ENCODE data around the gene TSPAN18. TPM values are rescaled to one million over a fixed set of nuclear protein-coding genes. Genes with fewer than 3 reads are reported as not detected.

TSPAN18 gene
- total and polyA plus RNA-seq, 2 of the 8 experiments (the other 6 are each of a cell fraction or from before 2014, with no cell fraction given): 5.2 to 10.2 TPM

DNA sequence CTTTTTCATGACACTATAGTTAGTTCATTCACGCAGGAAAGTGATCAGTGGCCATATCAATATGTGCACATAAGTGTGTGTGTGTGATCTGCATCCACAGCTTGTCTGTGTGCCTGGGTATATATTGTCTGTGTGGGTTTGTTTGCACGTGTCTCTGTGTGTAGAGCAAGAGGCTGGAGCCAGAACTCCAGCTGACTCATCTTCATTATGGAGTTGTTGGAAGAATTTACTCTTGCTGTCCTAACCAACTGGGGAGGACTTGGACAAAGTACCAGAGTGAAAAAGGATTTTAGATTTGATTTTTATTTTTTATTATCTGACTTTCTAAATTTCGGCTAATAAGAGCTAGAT lies 160.0 kb downstream of the TSPAN18 start:
- FAIRE-seq (no peak), DNase-seq (ENCODE audit: low read depth in 1 of 2, low spot score in 2 of 2) (no peak)
- H3K36me3 ChIP-seq (ENCODE audit: control insufficient read depth in 2 of 4, insufficient read depth in 4 of 4, low read length in 3 of 4): no peaks in the 10 kb centered on the region; a peak in 1 of 8 replicates
- no peak overlapping the region for H2BK5ac ChIP-seq (ENCODE audit: low read depth, low read length)
- H2BK120ac ChIP-seq (replicated peaks; ENCODE audit: low read depth, low read length): no peak overlapping the region
- H3K79me1 ChIP-seq (ENCODE audit: low read depth, low read length): no peaks in the 10 kb centered on the region
- H4K8ac ChIP-seq (ENCODE audit: extremely low read depth, insufficient read depth, low read length): no peak overlapping the region
- ChIA-PET CTCF (ENCODE audit: partially characterized antibody) (interaction anchor here (0.9 to 4.1 kb wide), 12 partner anchors 11 to 329 kb away, joined by 3 to 26 read pairs (median 6); no protein-coding TSS in a partner anchor), POLR2A (ENCODE audit: partially characterized antibody) (interaction anchor here (1.2 to 1.3 kb wide), 2 partner anchors 62 to 120 kb away, joined by 3 read pairs; no protein-coding TSS in a partner anchor)
- H3K9me3 ChIP-seq (ENCODE audit: insufficient read depth in 2 of 2, low read depth in 1 of 2, low read length in 1 of 2): no peaks in the 10 kb centered on the region
- H2AK5ac ChIP-seq (ENCODE audit: low read depth, low read length): peak overlapping the region; percentile 33
- H3K56ac ChIP-seq (replicated peaks; ENCODE audit: insufficient read length, low read depth, low read length): no peak overlapping the region
- no peak overlapping the region for H3K27ac ChIP-seq (ENCODE audit: low read depth, low read length)
- no peak overlapping the region for H3K23ac ChIP-seq (ENCODE audit: insufficient read length)
- TF ChIP-seq RFX5 (IDR thresholded peaks at IDR 0.05; ENCODE audit: borderline replicate concordance, low read depth, low read length): no peak
- no peak for TF ChIP-seq KDM1A (IDR thresholded peaks at IDR 0.05; ENCODE audit: borderline replicate concordance, low read length)
- no peak for TF ChIP-seq SAP30 (IDR thresholded peaks at IDR 0.05; ENCODE audit: insufficient read depth, insufficient replicate concordance, low read length)
- TF ChIP-seq FOSL1 (IDR thresholded peaks at IDR 0.05; ENCODE audit: insufficient read depth, low read depth, low read length): no peak
- no peak for TF ChIP-seq MAFK (IDR thresholded peaks at IDR 0.05; ENCODE audit: low read depth, low read length)
- no peak for TF ChIP-seq BCL11A (IDR thresholded peaks at IDR 0.05; ENCODE audit: low read depth in 2 of 2, low read length in 2 of 2)
- H3K4me2 ChIP-seq (ENCODE audit: insufficient read depth in 1 of 2, low read depth in 2 of 2, low read length in 2 of 2): no peak overlapping the region
- H3K14ac ChIP-seq (ENCODE audit: insufficient read length): no peak overlapping the region
- no peaks in the 10 kb centered on the region for H4K20me1 ChIP-seq (replicated peaks in 1 of 2; ENCODE audit: control insufficient read depth in 1 of 2, insufficient read depth in 2 of 2, low read length in 2 of 2)
- no peaks in the 10 kb centered on the region for H3K79me2 ChIP-seq (ENCODE audit: control insufficient read depth in 1 of 2, insufficient read depth in 2 of 2, low read length in 2 of 2)
- no peak overlapping the region for H2AFZ ChIP-seq (ENCODE audit: low read length)
- no peak overlapping the region for H3K18ac ChIP-seq (ENCODE audit: extremely low read depth, low read length)
- peak overlapping the region; percentile 19 for H4K91ac ChIP-seq (replicated peaks; ENCODE audit: insufficient read length, low read length)
- H3K23me2 ChIP-seq (ENCODE audit: low read depth, low read length): no peaks in the 10 kb centered on the region; the same call in 1 of the 2 replicates
- no peak overlapping the region for H2BK12ac ChIP-seq (ENCODE audit: low read depth, low read length)
- no peak overlapping the region; the same call in 1 of the 2 replicates for H2BK20ac ChIP-seq (ENCODE audit: low read length)
- no peak overlapping the region for H3K4ac ChIP-seq (replicated peaks; ENCODE audit: insufficient read length, low read depth, low read length)
- peaks cover 14 to 31% (median 21%) of the 10 kb centered on the region in 4 experiments for H3K4me1 ChIP-seq (replicated peaks in 1 of 4; ENCODE audit: control insufficient read depth in 3 of 4, insufficient read depth in 4 of 4, low read length in 3 of 4)
- peaks cover 0 to under 1% (median under 1%) of the 10 kb centered on the region in 4 experiments; a peak in 3 of 7 replicates for H3K27me3 ChIP-seq (replicated peaks in 1 of 4; ENCODE audit: control insufficient read depth in 3 of 4, extremely low read depth in 1 of 4, insufficient read depth in 3 of 4, low read length in 3 of 4)
- H2BK15ac ChIP-seq (ENCODE audit: low read length): no peak overlapping the region
- WGBS, 2 experiments (ENCODE audit: extremely low coverage in 1 of 2, insufficient coverage in 1 of 2, insufficient read length in 1 of 2, insufficient replicate concordance in 2 of 2, low coverage in 1 of 2, low lambda C conversion rate in 2 of 2, missing lambda C conversion rate in 1 of 2): 79% methylated on average over 3 of the region's 3 CpGs; no CpG with 5 or more reads in 1 of the 2 experiments
- no peak overlapping the region for H3K4me3 ChIP-seq (ENCODE audit: extremely low read depth in 1 of 4, insufficient read depth in 2 of 4, low read depth in 3 of 4, low read length in 4 of 4)
- H4K5ac ChIP-seq (ENCODE audit: insufficient read length, low read depth, low read length): no peak overlapping the region
- H3K9ac ChIP-seq (replicated peaks in 1 of 4; ENCODE audit: extremely low read depth in 1 of 4, low read depth in 3 of 4, low read length in 3 of 4): no peak overlapping the region
